IMR-90 (cell line): ENCODE results near the gene CRACR2B. TPM values are rescaled to one million over a fixed set of nuclear protein-coding genes. Genes with fewer than 3 reads are reported as not detected.

Source experiments
- ATAC-seq: fragments of 200-7000 bp; cut with Tn5 transposase; 2 replicates; pipeline ENCODE4 v1.9.1; 2020; ENCODE audit warnings: low read depth, mild to moderate bottlenecking, moderate library complexity
- BruUV-seq: library from RNA; stranded (reverse); fragments of 400-500 nt; replicated peaks from 2 replicates; lab custom pipeline; 2021; lab: Mats Ljungman, UMichigan
- CTCF ChIA-PET: fragments of 300-600 bp; formaldehyde crosslinking; extraction: SDS; loops from one replicate; lab custom pipeline; 2021; ENCODE audit warnings: antibody characterized with exemption; lab: Yijun Ruan, JAX
- POLR2A ChIA-PET: fragments of 300-600 bp; sonication (Branson Sonifier 250); formaldehyde crosslinking; loops from one replicate; lab custom pipeline; 2022; ENCODE audit warnings: antibody characterized with exemption; ENCODE audit not compliant: unreplicated experiment; lab: Charles Lee
- DNase-seq: peaks from one replicate; pipeline ENCODE4 v3.0.0; 2013
- H2AFZ ChIP-seq: replicated peaks from 2 replicates; pipeline ENCODE3; 2013; ENCODE audit warnings: low read length, mild to moderate bottlenecking; ENCODE audit not compliant: poor library complexity
- H2AK5ac ChIP-seq: 2 replicates; pipeline ENCODE4 v1.6.1; 2013; ENCODE audit warnings: low read depth, low read length, inconsistent platforms
- H2AK9ac ChIP-seq: replicated peaks from 2 replicates; pipeline ENCODE3; 2013; ENCODE audit warnings: mild to moderate bottlenecking, low read depth, low read length, moderate library complexity; ENCODE audit not compliant: poor library complexity
- H2BK120ac ChIP-seq: 2 replicates; pipeline ENCODE4 v1.6.1; 2013; ENCODE audit warnings: low read depth, low read length, inconsistent platforms
- H2BK15ac ChIP-seq: 3 replicates; pipeline ENCODE4 v1.6.1; 2013; ENCODE audit warnings: low read depth, low read length, inconsistent platforms
- H2BK20ac ChIP-seq: 2 replicates; pipeline ENCODE4 v1.6.1; 2013; ENCODE audit warnings: low read depth, mild to moderate bottlenecking, inconsistent platforms, low read length, moderate library complexity
- H2BK5ac ChIP-seq: 2 replicates; pipeline ENCODE4 v1.6.1; 2013; ENCODE audit warnings: mild to moderate bottlenecking, low read depth, low read length, inconsistent platforms; ENCODE audit not compliant: poor library complexity, severe bottlenecking
- H3K14ac ChIP-seq: replicated peaks from 2 replicates; pipeline ENCODE4 v1.6.1; 2013; ENCODE audit warnings: low read depth, low read length, inconsistent platforms
- H3K18ac ChIP-seq: 2 replicates; pipeline ENCODE4 v1.6.1; 2013; ENCODE audit warnings: low read depth, low read length, control low read depth
- H3K23ac ChIP-seq: 2 replicates; pipeline ENCODE4 v1.6.1; 2013; ENCODE audit warnings: low read depth, low read length, inconsistent platforms
- H3K27ac ChIP-seq: 2 replicates; pipeline ENCODE4 v1.5.1; 2013; ENCODE audit warnings: mild to moderate bottlenecking, control low read depth, low read length; ENCODE audit not compliant: insufficient read depth
- H3K27me3 ChIP-seq: 2 replicates; pipeline ENCODE4 v1.6.1; 2013; ENCODE audit warnings: low read length; ENCODE audit not compliant: control insufficient read depth, insufficient read depth
- H3K36me3 ChIP-seq: 2 replicates; pipeline ENCODE4 v1.6.1; 2013; ENCODE audit warnings: low read length, mixed read lengths; ENCODE audit not compliant: control insufficient read depth, insufficient read depth
- H3K4ac ChIP-seq: 2 replicates; pipeline ENCODE4 v1.6.1; 2013; ENCODE audit warnings: low read depth, low read length, inconsistent platforms
- H3K4me1 ChIP-seq: 2 replicates; pipeline ENCODE4 v1.6.1; 2013; ENCODE audit warnings: low read length, mixed read lengths; ENCODE audit not compliant: control insufficient read depth, insufficient read depth
- H3K4me2 ChIP-seq: 2 replicates; pipeline ENCODE4 v1.6.1; 2013; ENCODE audit warnings: low read depth, mild to moderate bottlenecking, control low read depth, low read length, moderate library complexity
- H3K4me3 ChIP-seq: 2 replicates; pipeline ENCODE4 v1.5.1; 2013; ENCODE audit warnings: low read depth, mild to moderate bottlenecking, control low read depth, low read length, moderate library complexity; ENCODE audit not compliant: insufficient read depth
- H3K56ac ChIP-seq: 2 replicates; pipeline ENCODE4 v1.6.1; 2013; ENCODE audit warnings: low read length, inconsistent platforms; ENCODE audit not compliant: insufficient read depth; ENCODE audit errors: extremely low read depth
- H3K79me1 ChIP-seq, 2 experiments: 2 replicates each; pipeline ENCODE4 v1.6.1; 2013; ENCODE audit warnings: low read length in 2 of 2, inconsistent platforms in 1 of 2, low read depth in 1 of 2
- H3K9ac ChIP-seq: 2 replicates; pipeline ENCODE4 v1.6.1; 2013; ENCODE audit warnings: low read depth, low read length, control low read depth
- H3K9me1 ChIP-seq: 2 replicates; pipeline ENCODE4 v1.6.1; 2013; ENCODE audit warnings: low read length, inconsistent platforms; ENCODE audit not compliant: insufficient read depth
- H3K9me3 ChIP-seq: 2 replicates; pipeline ENCODE4 v1.6.1; 2013; ENCODE audit warnings: low read length; ENCODE audit not compliant: control insufficient read depth, insufficient read depth
- H4K20me1 ChIP-seq: 2 replicates; pipeline ENCODE4 v1.6.1; 2013; ENCODE audit warnings: low read length, inconsistent platforms; ENCODE audit not compliant: insufficient read depth
- H4K5ac ChIP-seq: 2 replicates; pipeline ENCODE4 v1.6.1; 2013; ENCODE audit warnings: mild to moderate bottlenecking, low read depth, low read length, control low read depth
- H4K8ac ChIP-seq, 2 experiments: 2 replicates each; pipeline ENCODE4 v1.6.1; 2013; ENCODE audit warnings: low read depth in 2 of 2, low read length in 2 of 2, control low read depth in 1 of 2, inconsistent platforms in 1 of 2
- H4K91ac ChIP-seq: 2 replicates; pipeline ENCODE4 v1.6.1; 2013; ENCODE audit warnings: low read depth, low read length, inconsistent platforms; ENCODE audit not compliant: insufficient read depth
- CTCF ChIP-seq: conservative IDR thresholded peaks from 2 replicates; pipeline ENCODE4 v1.5.1; 2012; ENCODE audit warnings: mild to moderate bottlenecking, low read depth, low read length, improper control_type of control experiment
- ELK1 ChIP-seq: fragments of 150-350 bp; IDR thresholded peaks from 2 replicates; pipeline ENCODE4 v1.6.1; 2016; ENCODE audit warnings: low read depth, mild to moderate bottlenecking, low read length, moderate library complexity, borderline replicate concordance
- RAD21 ChIP-seq: IDR thresholded peaks from 2 replicates; pipeline ENCODE4 v1.6.1; 2012; ENCODE audit warnings: low read length, improper control_type of control experiment
- WGBS, 2 experiments: methylation state at CpG; one replicate each; pipeline versions ENCODE4 v1.1.5 to v1.1.7; 2013; ENCODE audit warnings: missing lambda C conversion rate in 2 of 2; ENCODE audit not compliant: insufficient read length in 1 of 2; ENCODE audit errors: extremely low coverage in 2 of 2; 5-methylcytosine and 5-hydroxymethylcytosine counted together
- dilution Hi-C: fragments of 300-500 bp; cut with HindIII; formaldehyde crosslinking; loops from one replicate; pipeline ENCODE4 v1.14.3; 2018; ENCODE audit warnings: low sequenced_read_pairs; ENCODE audit not compliant: unreplicated experiment
- in situ Hi-C: fragments of 300-500 bp; cut with MboI; formaldehyde crosslinking; loops from 3 replicates; pipeline ENCODE4 v1.14.3; 2019; ENCODE audit warnings: low sequenced_read_pairs, inconsistent platforms, mixed read lengths
- intact Hi-C: fragments of 100-400 bp; cut with micrococcal nuclease; formaldehyde crosslinking; loops from 2 replicates; pipeline ENCODE4 v1.10.0; 2022
- polyA plus RNA-seq, 3 experiments: library from polyadenylated mRNA; depleted of rRNA; stranded (reverse); fragments of >200 nt; gene quantifications; 2 replicates each; pipeline ENCODE4 v1.2.3, GENCODE V29; 2012; ENCODE audit warnings: low replicate concordance in 1 of 3
- total RNA-seq: library from RNA; depleted of rRNA; stranded (reverse); fragments of >200 nt; gene quantifications from 2 replicates; pipeline ENCODE4 v1.2.3, GENCODE V29; 2012

CRACR2B gene
- total and polyA plus RNA-seq, 2 of the 4 experiments (the other 2 are of a cell fraction), result 0.54 to 2.5 TPM

- TF ChIP-seq RAD21 (0 out of 2 replicates have a peak, but pooled peaks have one; percentile 4), CTCF (peak; percentile 32), ELK1 (no peak)
- BruUV-seq, result TSS peak; percentile 66
Measured at GRCh38 chr11:839875-840617, 12.3 kb downstream of the CRACR2B start.

More at GRCh38 chr11:839875-840617, 12.3 kb downstream of the CRACR2B start:
- Histone ChIP-seq H2AK5ac (no peak overlapping the region), H3K27ac (0 out of 2 replicates have a peak overlapping the region, but pooled peaks have one; percentile 4), H3K9ac (no peak overlapping the region; the same call in 1 of the 2 replicates), H3K14ac (no peak overlapping the region), H3K18ac (no peak overlapping the region), H3K4me3 (no peak overlapping the region), H3K56ac (no peak overlapping the region), H3K27me3 (no peaks in the 10 kb centered on the region), H3K9me1 (peaks cover 22% of the 10 kb centered on the region), H4K5ac (no peak overlapping the region), H3K4me1 (peaks cover 22% of the 10 kb centered on the region), H3K4me2 (peak overlapping the region; percentile 87; the same call in 1 of the 2 replicates), H4K20me1 (peaks cover 71% of the 10 kb centered on the region), H2BK20ac (no peak overlapping the region), H3K23ac (peak overlapping the region; percentile 72; the same call in 1 of the 2 replicates), H3K4ac (no peak overlapping the region), H2AK9ac (peak overlapping the region; percentile 34), H2BK120ac (no peak overlapping the region), H2BK5ac (no peak overlapping the region), H3K9me3 (no peaks in the 10 kb centered on the region), H4K91ac (no peak overlapping the region), H3K36me3 (peaks cover 52% of the 10 kb centered on the region), H3K79me1 (peaks cover 16 to 67% of the 10 kb centered on the region in 2 experiments; a peak in 3 of 4 replicates), H2AFZ (peak overlapping the region; percentile 15), H2BK15ac (no peak overlapping the region), H4K8ac (0 out of 4 replicates have a peak overlapping the region, but pooled peaks of 1 of the 2 experiments have one; percentile 28)
- in situ Hi-C loops (no loop called here), dilution Hi-C loops (no loop called here), intact Hi-C loops (loop anchor here (10.0 kb wide), 1 partner anchor 215 kb away; no protein-coding TSS in a partner anchor)
- WGBS, 2 experiments, result 90% methylated on average over 11 of the region's 25 CpGs; no CpG with 5 or more reads in 1 of the 2 experiments
- POLR2A ChIA-PET, result no interaction called here
- no peak for ATAC-seq
- no peak for DNase-seq
- CTCF ChIA-PET, result interaction anchor here (0.6 to 1.0 kb wide), 2 partner anchors 8 to 602 kb away, joined by 3 read pairs; no protein-coding TSS in a partner anchor
